ENCODE data around the gene TCTA.

DNA sequence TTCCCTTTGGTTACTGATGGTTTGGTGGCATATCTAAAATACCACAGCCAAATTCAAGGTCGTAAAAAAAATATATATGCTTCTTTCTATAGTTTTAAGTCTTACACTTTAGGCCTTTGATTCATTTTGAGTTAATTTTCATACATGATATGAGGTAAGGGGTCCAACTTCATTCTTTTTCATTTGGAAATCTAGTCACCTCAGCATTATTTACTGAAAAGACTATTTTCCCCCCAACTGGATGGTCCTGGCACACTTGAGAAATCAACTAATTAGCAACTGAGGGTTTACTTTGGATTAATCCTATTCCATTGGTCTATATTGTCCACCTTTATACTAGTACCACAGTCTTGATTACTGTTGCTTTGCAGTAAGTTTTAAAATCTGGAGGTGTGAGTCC is 26.6 kb upstream of the TCTA start:
- TF ChIP-seq, protein P1, sequence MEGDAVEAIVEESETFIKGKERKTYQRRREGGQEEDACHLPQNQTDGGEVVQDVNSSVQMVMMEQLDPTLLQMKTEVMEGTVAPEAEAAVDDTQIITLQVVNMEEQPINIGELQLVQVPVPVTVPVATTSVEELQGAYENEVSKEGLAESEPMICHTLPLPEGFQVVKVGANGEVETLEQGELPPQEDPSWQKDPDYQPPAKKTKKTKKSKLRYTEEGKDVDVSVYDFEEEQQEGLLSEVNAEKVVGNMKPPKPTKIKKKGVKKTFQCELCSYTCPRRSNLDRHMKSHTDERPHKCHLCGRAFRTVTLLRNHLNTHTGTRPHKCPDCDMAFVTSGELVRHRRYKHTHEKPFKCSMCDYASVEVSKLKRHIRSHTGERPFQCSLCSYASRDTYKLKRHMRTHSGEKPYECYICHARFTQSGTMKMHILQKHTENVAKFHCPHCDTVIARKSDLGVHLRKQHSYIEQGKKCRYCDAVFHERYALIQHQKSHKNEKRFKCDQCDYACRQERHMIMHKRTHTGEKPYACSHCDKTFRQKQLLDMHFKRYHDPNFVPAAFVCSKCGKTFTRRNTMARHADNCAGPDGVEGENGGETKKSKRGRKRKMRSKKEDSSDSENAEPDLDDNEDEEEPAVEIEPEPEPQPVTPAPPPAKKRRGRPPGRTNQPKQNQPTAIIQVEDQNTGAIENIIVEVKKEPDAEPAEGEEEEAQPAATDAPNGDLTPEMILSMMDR (IDR thresholded peaks at IDR 0.05; ENCODE audit: low read depth, low read length) = no peak
- TF ChIP-seq MYC (IDR thresholded peaks at IDR 0.05; ENCODE audit: low read depth, low read length) = no peak
- TF ChIP-seq POLR2A (IDR thresholded peaks at IDR 0.05; ENCODE audit: extremely low read depth, insufficient read length) = no peak

Data from NB4 (cell line).